SJCRH30 (cell line): ENCODE results near the gene IER5. TPM values are rescaled to one million over a fixed set of nuclear protein-coding genes. Genes with fewer than 3 reads are reported as not detected.
A peak's percentile ranks its signal among the peaks of the same experiment; 100 is the strongest.

ENCODE experiments used
- DNase-seq, 2 experiments: peaks; one replicate each; pipeline ENCODE4 v3.0.0-alpha.2; 2015 to 2020
- H3K27ac ChIP-seq: fragments of 250-450 bp; sonication (Bioruptor Pico); 2 replicates; pipeline ENCODE4 v1.5.1; 2020; ENCODE audit warnings: mild to moderate bottlenecking, moderate library complexity
- H3K27me3 ChIP-seq: fragments of 250-450 bp; sonication (Bioruptor Pico); 2 replicates; pipeline ENCODE4 v1.5.1; 2020; ENCODE audit warnings: mild to moderate bottlenecking, moderate library complexity
- H3K36me3 ChIP-seq: fragments of 250-450 bp; sonication (Bioruptor Pico); 2 replicates; pipeline ENCODE4 v1.5.1; 2020; ENCODE audit warnings: mild to moderate bottlenecking, moderate library complexity
- H3K4me1 ChIP-seq: fragments of 250-450 bp; sonication (Bioruptor Pico); 2 replicates; pipeline ENCODE4 v1.5.1; 2020; ENCODE audit warnings: mild to moderate bottlenecking, moderate library complexity
- H3K4me3 ChIP-seq: fragments of 250-450 bp; sonication (Bioruptor Pico); 2 replicates; pipeline ENCODE4 v1.5.1; 2020; ENCODE audit warnings: mild to moderate bottlenecking, moderate library complexity
- H3K9me3 ChIP-seq: fragments of 250-450 bp; sonication (Bioruptor Pico); replicated peaks from 2 replicates; pipeline ENCODE4 v1.5.1; 2020; ENCODE audit warnings: mild to moderate bottlenecking, moderate library complexity
- total RNA-seq: library from RNA; depleted of rRNA; stranded (reverse); fragments of >200 nt; shearing (Covaris generic); gene quantifications from 2 replicates; pipeline ENCODE4 v1.2.3, GENCODE V29; 2014

Gene IER5
- total RNA-seq, 1 experiment from 2014 or later: 31.9 TPM

GRCh38 chr1:181062836-181063428, 25.6 kb upstream of the IER5 start:
- Histone ChIP-seq H3K9me3 (no peaks in the 10 kb centered on the region), H3K4me3 (no peak overlapping the region; the same call in 1 of the 2 replicates), H3K4me1 (0 out of 2 replicates have a peak, but pooled peaks cover 4% of the 10 kb centered on the region), H3K27me3 (no peaks in the 10 kb centered on the region), H3K27ac (no peak overlapping the region), H3K36me3 (no peaks in the 10 kb centered on the region)
- peak in 1 of 2 experiments; percentile 23 for DNase-seq

- Histone ChIP-seq H3K4me1 (0 out of 2 replicates have a peak, but pooled peaks cover 4% of the 10 kb centered on the region), H3K27me3 (no peaks in the 10 kb centered on the region), H3K27ac (no peak overlapping the region), H3K36me3 (no peaks in the 10 kb centered on the region), H3K4me3 (no peak overlapping the region), H3K9me3 (no peaks in the 10 kb centered on the region)
- DNase-seq: no peak
Observed at GRCh38 chr1:181064011-181064623, 24.4 kb upstream of the IER5 start.

GRCh38 chr1:181064702-181065101, 23.8 kb upstream of the IER5 start:
- Histone ChIP-seq H3K4me3 (no peak overlapping the region), H3K9me3 (no peaks in the 10 kb centered on the region), H3K27ac (no peak overlapping the region), H3K27me3 (no peaks in the 10 kb centered on the region), H3K36me3 (no peaks in the 10 kb centered on the region), H3K4me1 (0 out of 2 replicates have a peak, but pooled peaks cover 4% of the 10 kb centered on the region)
- DNase-seq: no peak

GRCh38 chr1:181073638-181074037, 14.9 kb upstream of the IER5 start:
- peak; percentile 40 to 69 for DNase-seq
- no peak overlapping the region for H3K4me3 ChIP-seq
- no peak overlapping the region for H3K27ac ChIP-seq
- H3K9me3 ChIP-seq: no peaks in the 10 kb centered on the region
- no peaks in the 10 kb centered on the region for H3K36me3 ChIP-seq
- H3K4me1 ChIP-seq: peaks cover 18% of the 10 kb centered on the region
- no peaks in the 10 kb centered on the region for H3K27me3 ChIP-seq

- no peak for DNase-seq
- H3K27me3 ChIP-seq: no peaks in the 10 kb centered on the region
- H3K36me3 ChIP-seq: no peaks in the 10 kb centered on the region
Observed at GRCh38 chr1:181075766-181076350, 12.6 kb upstream of the IER5 start.

GRCh38 chr1:181076852-181077251, 11.6 kb upstream of the IER5 start:
- Histone ChIP-seq H3K4me3 (no peak overlapping the region), H3K36me3 (no peaks in the 10 kb centered on the region), H3K27ac (no peak overlapping the region), H3K4me1 (peaks cover 28% of the 10 kb centered on the region), H3K9me3 (no peaks in the 10 kb centered on the region), H3K27me3 (no peaks in the 10 kb centered on the region)
- DNase-seq: no peak

More at GRCh38 chr1:181075766-181076350, 12.6 kb upstream of the IER5 start:
- Histone ChIP-seq H3K27ac (no peak overlapping the region), H3K9me3 (no peaks in the 10 kb centered on the region), H3K4me1 (peaks cover 24% of the 10 kb centered on the region), H3K4me3 (no peak overlapping the region)

GRCh38 chr1:181077576-181078242, 10.8 kb upstream of the IER5 start:
- H3K27me3 ChIP-seq: no peaks in the 10 kb centered on the region
- no peak overlapping the region for H3K4me3 ChIP-seq
- no peaks in the 10 kb centered on the region for H3K36me3 ChIP-seq
- peak overlapping the region; percentile 46 for H3K27ac ChIP-seq
- H3K4me1 ChIP-seq: peaks cover 28% of the 10 kb centered on the region
- no peak for DNase-seq
- H3K9me3 ChIP-seq: no peaks in the 10 kb centered on the region

- H3K27ac ChIP-seq: no peak overlapping the region
- peaks cover 24% of the 10 kb centered on the region for H3K4me1 ChIP-seq
- H3K4me3 ChIP-seq: no peak overlapping the region
- H3K27me3 ChIP-seq: no peaks in the 10 kb centered on the region
- DNase-seq: no peak
- no peaks in the 10 kb centered on the region for H3K36me3 ChIP-seq
- no peaks in the 10 kb centered on the region for H3K9me3 ChIP-seq
Observed at GRCh38 chr1:181079382-181079781, 9.1 kb upstream of the IER5 start.

GRCh38 chr1:181079920-181080319, 8.6 kb upstream of the IER5 start:
- Histone ChIP-seq H3K4me3 (no peak overlapping the region), H3K9me3 (no peaks in the 10 kb centered on the region), H3K36me3 (no peaks in the 10 kb centered on the region), H3K4me1 (peaks cover 24% of the 10 kb centered on the region), H3K27ac (no peak overlapping the region), H3K27me3 (no peaks in the 10 kb centered on the region)
- DNase-seq: no peak

GRCh38 chr1:181080556-181080955, 7.9 kb upstream of the IER5 start:
- no peak for DNase-seq
- Histone ChIP-seq H3K27ac (no peak overlapping the region), H3K4me1 (peaks cover 24% of the 10 kb centered on the region)

GRCh38 chr1:181081395-181081794, 7.1 kb upstream of the IER5 start:
- H3K36me3 ChIP-seq: no peaks in the 10 kb centered on the region
- H3K4me3 ChIP-seq: no peak overlapping the region
- H3K27ac ChIP-seq: no peak overlapping the region
- H3K27me3 ChIP-seq: no peaks in the 10 kb centered on the region
- DNase-seq: peak in 1 of 2 experiments; percentile 57
- H3K4me1 ChIP-seq: peaks cover 24% of the 10 kb centered on the region
- no peaks in the 10 kb centered on the region for H3K9me3 ChIP-seq

More at GRCh38 chr1:181080556-181080955, 7.9 kb upstream of the IER5 start:
- no peaks in the 10 kb centered on the region for H3K36me3 ChIP-seq
- no peak overlapping the region for H3K4me3 ChIP-seq
- no peaks in the 10 kb centered on the region for H3K9me3 ChIP-seq
- no peaks in the 10 kb centered on the region for H3K27me3 ChIP-seq

GRCh38 chr1:181083842-181084605, 4.5 kb upstream of the IER5 start:
- DNase-seq: peak; percentile 84 to 90
- Histone ChIP-seq H3K4me3 (no peak overlapping the region), H3K4me1 (peaks cover 18% of the 10 kb centered on the region), H3K36me3 (no peaks in the 10 kb centered on the region), H3K9me3 (no peaks in the 10 kb centered on the region), H3K27me3 (no peaks in the 10 kb centered on the region), H3K27ac (no peak overlapping the region)

GRCh38 chr1:181084606-181084969, 3.9 kb upstream of the IER5 start:
- Histone ChIP-seq H3K27me3 (no peaks in the 10 kb centered on the region), H3K4me1 (peaks cover 15% of the 10 kb centered on the region), H3K27ac (no peak overlapping the region), H3K4me3 (no peak overlapping the region), H3K9me3 (no peaks in the 10 kb centered on the region), H3K36me3 (no peaks in the 10 kb centered on the region; the same call in 1 of the 2 replicates)
- DNase-seq: no peak

- no peak for DNase-seq
- no peaks in the 10 kb centered on the region for H3K9me3 ChIP-seq
Observed at GRCh38 chr1:181086091-181086490, 2.4 kb upstream of the IER5 start.

More at GRCh38 chr1:181086091-181086490, 2.4 kb upstream of the IER5 start:
- no peak overlapping the region for H3K27ac ChIP-seq
- no peaks in the 10 kb centered on the region for H3K27me3 ChIP-seq
- H3K4me3 ChIP-seq: no peak overlapping the region
- H3K4me1 ChIP-seq: peaks cover 15% of the 10 kb centered on the region
- H3K36me3 ChIP-seq: peaks cover 14% of the 10 kb centered on the region
